Thoracic aorta (tissue), 2 donors: ENCODE results near the gene ULK2. TPM values are rescaled to one million over a fixed set of nuclear protein-coding genes. Genes with fewer than 3 reads are reported as not detected.
"Not testable (repeated sequence)": the region's sequence is repeated elsewhere in the genome, so short reads cannot be mapped to it uniquely, and the experiment has no call there.

Experiments
- ATAC-seq: fragments of 150-250 bp; one replicate; pipeline ENCODE4 v1.8.0; 2017; ENCODE audit warnings: low read depth; ENCODE audit not compliant: insufficient number of reproducible peaks, low FRiP score
- DNase-seq: peaks from one replicate; pipeline ENCODE4 v3.0.0-alpha.2; 2020; ENCODE audit warnings: low spot score
- H3K27ac ChIP-seq, 2 donors: fragments of 200-600 bp; sonication (generic); 1 replicate in 1 of 2; 2 replicates in 1 of 2; pipeline ENCODE4 v1.5.1; 2016; ENCODE audit warnings: mild to moderate bottlenecking in 2 of 2, moderate library complexity in 2 of 2
- H3K27me3 ChIP-seq: fragments of 200-600 bp; sonication (generic); replicated peaks from 2 replicates; pipeline ENCODE4 v1.6.0; 2016; ENCODE audit warnings: mild to moderate bottlenecking; ENCODE audit not compliant: insufficient read depth
- H3K36me3 ChIP-seq: fragments of 200-600 bp; sonication (generic); one replicate; pipeline ENCODE4 v1.5.1; 2016
- H3K4me1 ChIP-seq, 2 donors: fragments of 200-600 bp; sonication (generic); 1 replicate in 1 of 2; 2 replicates in 1 of 2; pipeline versions ENCODE4 v1.5.1 to v1.6.0; 2016; ENCODE audit warnings: low read depth in 2 of 2, mild to moderate bottlenecking in 1 of 2; ENCODE audit not compliant: control insufficient read depth in 1 of 2
- H3K4me3 ChIP-seq: fragments of 200-600 bp; sonication (generic); 2 replicates; pipeline ENCODE4 v1.5.1; 2016; ENCODE audit warnings: mild to moderate bottlenecking
- H3K9me3 ChIP-seq: fragments of 200-600 bp; sonication (generic); 2 replicates; pipeline ENCODE4 v1.5.1; 2016
- CTCF ChIP-seq: fragments of 200-600 bp; sonication (generic); IDR thresholded peaks from one replicate; pipeline ENCODE4 v1.5.1; 2019; ENCODE audit warnings: antibody characterized with exemption
- total RNA-seq, 2 donors: library from RNA; depleted of rRNA; stranded (reverse); fragments of >200 nt; gene quantifications; one replicate each; pipeline versions ENCODE4 v1.1.0 to v1.2.3, GENCODE V29; 2016

The ULK2 gene
- total RNA-seq, 2 donors from 2014 or later = 24.8 TPM

DNA sequence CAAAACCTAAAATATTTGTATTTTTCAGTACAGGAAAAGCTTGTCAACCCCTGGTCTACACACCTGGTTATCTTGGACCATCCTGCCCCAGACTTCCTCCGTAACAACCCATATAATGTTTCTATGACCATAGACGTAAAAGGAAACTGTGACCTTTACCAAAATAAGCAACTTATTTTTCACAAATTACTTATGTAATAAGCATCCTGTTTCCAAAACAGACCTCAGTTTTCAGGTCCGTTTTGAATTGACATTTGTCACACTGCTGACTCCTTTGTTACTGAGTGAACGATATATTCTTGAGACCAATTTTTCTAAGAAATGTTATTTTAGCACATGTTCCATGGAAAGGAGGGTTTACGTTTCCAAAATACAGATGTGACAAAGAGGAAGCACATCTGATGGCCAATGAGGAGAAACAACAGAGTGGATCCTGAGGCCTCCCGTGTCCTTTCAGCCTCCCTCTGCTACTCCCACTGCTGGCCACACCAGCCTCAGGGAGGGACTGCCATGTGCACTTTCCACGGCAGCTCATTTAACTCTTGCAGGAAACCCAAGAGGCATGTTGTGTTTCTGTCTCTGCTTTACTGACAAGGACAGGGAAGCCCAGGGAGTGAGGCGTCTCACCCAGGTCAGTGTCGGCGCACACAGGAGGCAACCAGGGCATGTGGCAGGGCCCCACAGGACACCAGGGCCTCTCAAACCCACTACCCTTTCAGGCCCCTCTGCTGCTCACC lies 99.5 kb downstream of the ULK2 start:
- Histone ChIP-seq H3K27me3 (no peaks in the 10 kb centered on the region), H3K27ac (no peak overlapping the region), H3K4me3 (no peak overlapping the region), H3K4me1 (peaks cover 6 to 17% of the 10 kb centered on the region in 2 donors), H3K36me3 (peaks cover 3% of the 10 kb centered on the region), H3K9me3 (no peaks in the 10 kb centered on the region)
- ATAC-seq (no peak), DNase-seq (no peak)
- no peak for TF ChIP-seq CTCF

- TF ChIP-seq CTCF = peak; percentile 96
- no peak overlapping the region for H3K27ac ChIP-seq
- no peak for ATAC-seq
- H3K9me3 ChIP-seq = no peaks in the 10 kb centered on the region
- H3K4me1 ChIP-seq = peaks cover 2 to 19% of the 10 kb centered on the region in 2 donors
- no peak for DNase-seq
- no peaks in the 10 kb centered on the region for H3K27me3 ChIP-seq
- no peak overlapping the region for H3K4me3 ChIP-seq
- H3K36me3 ChIP-seq = peaks cover 3% of the 10 kb centered on the region
Observed at GRCh38 chr17:19766421-19767270, 101.1 kb downstream of the ULK2 start.

DNA sequence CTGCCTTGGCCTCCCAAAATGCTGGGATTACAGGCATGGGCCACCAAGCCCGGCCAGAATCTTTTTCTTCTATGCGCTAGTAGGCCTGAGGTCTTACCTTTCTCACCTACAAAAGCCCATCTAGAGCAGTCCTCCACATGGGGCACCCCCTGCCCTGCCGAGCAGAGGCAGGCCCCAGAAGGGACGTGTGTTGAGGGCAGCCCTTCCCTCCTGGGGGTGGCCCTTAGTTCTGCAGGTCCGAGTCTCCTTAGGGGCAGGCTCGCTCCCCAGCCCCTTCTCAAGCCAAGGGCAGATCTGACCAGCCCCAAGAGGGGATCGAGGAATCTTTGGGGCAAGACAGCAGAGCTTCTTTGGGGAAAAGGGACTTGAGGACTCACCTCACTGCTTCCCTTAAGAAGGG lies 101.7 kb downstream of the ULK2 start:
- TF ChIP-seq CTCF = no peak
- Histone ChIP-seq H3K4me1 (peaks cover 0 to 13% of the 10 kb centered on the region in 2 donors), H3K27me3 (no peaks in the 10 kb centered on the region), H3K27ac (no peak overlapping the region), H3K36me3 (peaks cover 3% of the 10 kb centered on the region), H3K4me3 (no peak overlapping the region), H3K9me3 (no peaks in the 10 kb centered on the region)
- ATAC-seq (no peak), DNase-seq (no peak)

DNA sequence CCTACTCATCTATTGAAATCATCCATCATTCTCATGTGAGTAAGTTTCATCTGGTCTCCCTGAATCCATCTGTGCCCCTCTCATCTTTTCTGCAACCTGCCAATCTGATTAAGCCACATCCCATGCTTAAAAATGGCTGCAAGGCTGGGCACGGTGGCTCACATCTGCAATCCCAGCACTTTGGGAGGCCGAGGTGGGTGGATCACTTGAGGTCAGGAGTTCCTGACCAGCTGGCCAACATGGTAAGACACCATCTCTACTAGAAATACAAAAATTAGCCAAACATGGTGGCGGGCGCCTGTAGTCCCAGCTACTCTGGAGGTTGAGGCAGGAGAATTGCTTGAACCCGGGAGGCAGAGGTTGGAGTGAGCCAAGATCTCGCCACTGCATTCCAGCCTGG lies 103.7 kb downstream of the ULK2 start:
- ATAC-seq, DNase-seq, H3K4me3 ChIP-seq, H3K27ac ChIP-seq, H3K4me1 ChIP-seq, H3K36me3 ChIP-seq, H3K9me3 ChIP-seq, H3K27me3 ChIP-seq: not testable (repeated sequence)

GRCh38 chr17:19763416-19763815 lies 104.3 kb downstream of the ULK2 start:
- Histone ChIP-seq H3K27me3 (no peaks in the 10 kb centered on the region), H3K36me3 (no peaks in the 10 kb centered on the region), H3K4me3 (no peak overlapping the region), H3K4me1 (peaks cover 0 to 9% of the 10 kb centered on the region in 2 donors), H3K9me3 (no peaks in the 10 kb centered on the region), H3K27ac (no peak overlapping the region)
- TF ChIP-seq CTCF = no peak
- DNase-seq = no peak
- ATAC-seq = no peak
